Central memory CD8-positive, alpha-beta T cell (primary cell): ENCODE data around the gene CLEC4E.
"Not testable (repeated sequence)": the region's sequence is repeated elsewhere in the genome, so short reads cannot be mapped to it uniquely, and the experiment has no call there.

Experiments
- ATAC-seq: fragments of 150-1000 bp; cut with Tn5 transposase; replicated peaks from 2 replicates; pipeline ENCODE4 v1.10.0; 2022; ENCODE audit warnings: mild to moderate bottlenecking, moderate FRiP score, moderate number of reproducible peaks; ENCODE audit not compliant: poor library complexity, severe bottlenecking; ENCODE audit errors: extremely low read depth
- DNase-seq, 2 donors: peaks; one replicate each; pipeline ENCODE4 v3.0.0; 2021; ENCODE audit warnings: low spot score in 2 of 2
- H3K27ac Mint-ChIP-seq: one replicate; pipeline ENCODE4 v1.8.0; 2022; ENCODE audit warnings: low read depth, mild to moderate bottlenecking, moderate library complexity, mixed read lengths
- H3K27me3 Mint-ChIP-seq: one replicate; pipeline ENCODE4 v1.8.0; 2022; ENCODE audit warnings: mixed read lengths
- H3K36me3 Mint-ChIP-seq: one replicate; pipeline ENCODE4 v1.8.0; 2022; ENCODE audit warnings: mild to moderate bottlenecking, moderate library complexity, mixed read lengths; ENCODE audit not compliant: insufficient read depth
- H3K4me1 Mint-ChIP-seq: one replicate; pipeline ENCODE4 v1.8.0; 2022; ENCODE audit warnings: mixed read lengths
- H3K4me3 Mint-ChIP-seq: one replicate; pipeline ENCODE4 v1.8.0; 2022; ENCODE audit warnings: mild to moderate bottlenecking, moderate library complexity, mixed read lengths
- H3K9me3 Mint-ChIP-seq: one replicate; pipeline ENCODE4 v1.8.0; 2022; ENCODE audit warnings: mixed read lengths

The CLEC4E gene

GRCh38 chr12:8559676-8560075 lies 19.0 kb upstream of the CLEC4E start:
- H3K27ac Mint-ChIP-seq: no peak overlapping the region
- ATAC-seq (no peak), DNase-seq (no peak)
- H3K4me3 Mint-ChIP-seq: no peak overlapping the region
- peaks cover 17% of the 10 kb centered on the region for H3K27me3 Mint-ChIP-seq
- H3K4me1 Mint-ChIP-seq: no peaks in the 10 kb centered on the region
- peaks cover 5% of the 10 kb centered on the region for H3K9me3 Mint-ChIP-seq
- H3K36me3 Mint-ChIP-seq: no peaks in the 10 kb centered on the region

DNA sequence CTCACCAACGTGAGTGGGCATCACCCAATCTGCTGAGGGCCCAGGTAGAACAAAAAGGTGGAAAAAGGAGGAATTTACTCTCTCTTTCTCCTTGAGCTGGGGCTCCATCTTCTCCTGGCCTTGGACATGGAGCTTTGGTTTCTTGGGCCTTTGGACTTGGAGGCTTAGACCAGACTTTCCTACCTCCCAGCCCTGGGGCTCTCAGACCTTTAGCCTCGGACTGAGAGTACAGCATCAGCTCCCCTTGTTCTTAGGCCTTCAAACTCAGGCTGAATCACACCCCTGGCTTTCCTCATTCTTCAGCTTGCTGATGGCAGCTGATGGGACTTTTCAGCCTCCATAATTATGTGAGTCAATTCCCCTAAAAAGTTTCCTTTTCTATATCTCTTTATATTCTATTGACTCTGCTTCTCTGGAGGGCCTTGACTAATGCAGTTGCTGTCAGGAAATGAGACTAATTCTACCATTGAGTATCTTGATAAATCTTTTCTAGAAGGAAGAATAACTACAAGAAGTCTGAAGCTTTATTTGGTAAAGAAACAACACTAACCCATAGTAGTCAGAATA lies 15.9 kb upstream of the CLEC4E start:
- ATAC-seq (no peak), DNase-seq (no peak)
- Mint-ChIP-seq H3K4me1 (no peaks in the 10 kb centered on the region), H3K9me3 (no peaks in the 10 kb centered on the region), H3K27ac (no peak overlapping the region), H3K4me3 (no peak overlapping the region), H3K36me3 (no peaks in the 10 kb centered on the region), H3K27me3 (peaks cover 17% of the 10 kb centered on the region)

DNA sequence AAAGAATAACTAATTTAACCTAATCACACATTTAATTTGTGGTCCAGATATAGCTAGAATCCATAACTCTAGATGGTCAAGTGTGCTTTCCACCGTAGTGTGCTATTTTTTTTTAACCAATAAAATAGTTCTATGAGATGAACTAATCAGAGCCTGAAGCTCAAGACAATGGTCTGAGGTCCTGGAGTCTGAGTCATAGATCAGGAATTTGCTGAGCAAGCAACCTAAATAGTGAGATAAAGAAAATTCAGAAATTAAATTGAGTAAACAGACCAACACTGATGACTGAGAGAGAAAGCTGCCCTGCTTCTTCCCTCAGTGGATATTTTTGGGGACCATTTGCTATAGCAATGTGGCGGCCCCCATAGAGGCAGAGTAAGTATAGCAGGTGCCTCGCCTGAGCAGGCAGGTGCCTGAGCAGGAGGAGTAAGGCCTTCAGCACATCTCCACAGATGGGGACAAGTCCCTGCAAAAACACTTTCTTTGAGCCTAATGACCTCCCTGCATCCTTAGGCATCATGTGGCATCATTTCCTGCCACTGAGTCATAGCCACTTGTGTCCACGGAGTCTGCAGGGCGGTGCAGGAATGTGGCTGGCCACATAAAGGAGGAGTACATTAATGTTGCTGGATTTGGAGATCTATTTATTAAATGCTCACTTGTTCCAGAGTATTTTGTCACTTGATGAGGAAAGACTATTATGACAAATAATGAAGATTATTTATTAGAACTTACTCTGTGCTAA lies 13.9 kb upstream of the CLEC4E start:
- Mint-ChIP-seq H3K27me3 (peaks cover 6% of the 10 kb centered on the region), H3K27ac (no peak overlapping the region), H3K36me3 (no peaks in the 10 kb centered on the region), H3K4me3 (no peak overlapping the region), H3K9me3 (no peaks in the 10 kb centered on the region), H3K4me1 (no peaks in the 10 kb centered on the region)
- DNase-seq: no peak
- no peak for ATAC-seq

GRCh38 chr12:8553088-8553627 lies 12.5 kb upstream of the CLEC4E start:
- ATAC-seq: no peak
- no peak for DNase-seq
- no peak overlapping the region for H3K27ac Mint-ChIP-seq
- no peaks in the 10 kb centered on the region for H3K9me3 Mint-ChIP-seq
- H3K36me3 Mint-ChIP-seq: no peaks in the 10 kb centered on the region
- no peaks in the 10 kb centered on the region for H3K27me3 Mint-ChIP-seq
- H3K4me3 Mint-ChIP-seq: no peak overlapping the region
- no peaks in the 10 kb centered on the region for H3K4me1 Mint-ChIP-seq

GRCh38 chr12:8549381-8549780 lies 8.7 kb upstream of the CLEC4E start:
- Mint-ChIP-seq H3K9me3 (no peaks in the 10 kb centered on the region), H3K27ac (no peak overlapping the region), H3K36me3 (no peaks in the 10 kb centered on the region), H3K4me1 (no peaks in the 10 kb centered on the region), H3K4me3 (no peak overlapping the region), H3K27me3 (no peaks in the 10 kb centered on the region)
- ATAC-seq (no peak), DNase-seq (no peak)

DNA sequence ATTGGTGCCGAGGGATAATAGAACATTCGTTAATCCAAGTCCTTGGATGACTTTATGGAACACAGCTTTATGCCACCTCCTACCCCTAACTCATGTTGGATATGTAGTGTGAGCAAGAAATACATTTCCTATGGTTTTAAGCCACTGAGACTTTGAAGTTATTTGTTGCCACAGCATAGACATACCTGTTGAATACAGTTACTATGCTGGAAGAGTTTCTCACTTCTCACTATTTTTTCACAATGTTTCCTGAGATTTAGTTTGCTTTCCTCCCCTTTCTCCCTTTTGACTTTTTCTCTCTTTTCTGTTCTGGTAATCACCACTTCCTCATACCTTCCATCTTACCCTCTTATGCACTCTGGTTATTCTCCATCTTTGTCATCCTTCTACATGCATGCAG lies 7.5 kb upstream of the CLEC4E start:
- no peak for DNase-seq
- H3K9me3 Mint-ChIP-seq: no peaks in the 10 kb centered on the region
- ATAC-seq: no peak
- no peaks in the 10 kb centered on the region for H3K36me3 Mint-ChIP-seq
- H3K4me1 Mint-ChIP-seq: no peaks in the 10 kb centered on the region
- no peak overlapping the region for H3K27ac Mint-ChIP-seq
- no peak overlapping the region for H3K4me3 Mint-ChIP-seq
- H3K27me3 Mint-ChIP-seq: no peaks in the 10 kb centered on the region

DNA sequence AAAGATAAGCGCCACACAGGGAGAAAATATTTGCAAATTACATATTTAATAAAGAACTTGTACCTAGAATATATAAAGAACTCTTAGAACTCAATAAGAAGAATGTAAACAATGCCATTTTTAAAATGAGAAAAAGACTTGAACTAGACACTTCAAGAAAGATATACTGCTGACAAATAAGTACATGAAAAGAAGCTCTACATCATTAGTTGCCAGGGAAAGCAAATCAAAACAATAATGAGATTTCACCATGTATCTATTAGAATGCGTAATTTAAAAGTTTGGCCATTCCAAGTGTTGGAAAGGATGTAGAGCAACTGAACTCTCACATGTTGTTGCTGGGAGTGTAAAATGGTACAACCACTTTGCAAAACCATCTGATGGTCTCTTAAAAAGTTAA lies 6.9 kb upstream of the CLEC4E start:
- Mint-ChIP-seq H3K27ac (no peak overlapping the region), H3K36me3 (no peaks in the 10 kb centered on the region), H3K27me3 (no peaks in the 10 kb centered on the region), H3K9me3 (no peaks in the 10 kb centered on the region), H3K4me1 (no peaks in the 10 kb centered on the region), H3K4me3 (no peak overlapping the region)
- ATAC-seq (no peak), DNase-seq (no peak)

- no peaks in the 10 kb centered on the region for H3K9me3 Mint-ChIP-seq
Measured at GRCh38 chr12:8546591-8546990, 5.9 kb upstream of the CLEC4E start.

DNA sequence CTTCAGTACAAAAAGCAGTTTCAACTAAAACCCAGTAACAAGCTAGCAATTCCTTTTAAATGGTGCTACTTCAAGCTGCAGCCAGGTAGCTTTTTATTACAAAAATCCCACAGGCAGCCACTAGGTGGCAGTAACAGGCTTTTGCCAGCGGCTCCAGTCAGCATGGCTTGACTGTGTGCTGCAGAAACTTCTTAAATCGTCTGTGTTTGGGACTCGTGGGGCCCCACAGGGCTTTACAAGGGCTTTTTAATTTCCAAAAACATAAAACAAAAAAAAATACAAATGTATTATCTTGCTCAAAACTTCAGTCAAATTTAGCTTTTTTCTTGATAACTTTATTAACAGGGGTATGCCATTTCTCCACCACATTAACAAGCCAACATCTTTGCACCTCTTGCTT lies 3.6 kb upstream of the CLEC4E start:
- no peaks in the 10 kb centered on the region for H3K9me3 Mint-ChIP-seq

More at GRCh38 chr12:8546591-8546990, 5.9 kb upstream of the CLEC4E start:
- no peak for ATAC-seq
- DNase-seq: no peak
- Mint-ChIP-seq H3K36me3 (no peaks in the 10 kb centered on the region), H3K27ac (no peak overlapping the region), H3K4me3 (no peak overlapping the region), H3K4me1 (peaks cover 2% of the 10 kb centered on the region), H3K27me3 (peaks cover 5% of the 10 kb centered on the region)

GRCh38 chr12:8541562-8541961 lies 857 bp upstream of the CLEC4E start:
- ATAC-seq (no peak), DNase-seq (no peak)
- Mint-ChIP-seq H3K36me3 (peaks cover 4% of the 10 kb centered on the region), H3K27ac (no peak overlapping the region), H3K9me3 (no peaks in the 10 kb centered on the region), H3K4me3 (no peak overlapping the region), H3K4me1 (peaks cover 5% of the 10 kb centered on the region), H3K27me3 (peaks cover 43% of the 10 kb centered on the region)

More for the DNA sequence above, 3.6 kb upstream of the CLEC4E start:
- Mint-ChIP-seq H3K4me1 (peaks cover 5% of the 10 kb centered on the region), H3K4me3 (no peak overlapping the region), H3K27ac (no peak overlapping the region), H3K27me3 (peaks cover 28% of the 10 kb centered on the region), H3K36me3 (peaks cover 2% of the 10 kb centered on the region)
- ATAC-seq: peak; percentile 77
- DNase-seq: peak; percentile 55 to 64

DNA sequence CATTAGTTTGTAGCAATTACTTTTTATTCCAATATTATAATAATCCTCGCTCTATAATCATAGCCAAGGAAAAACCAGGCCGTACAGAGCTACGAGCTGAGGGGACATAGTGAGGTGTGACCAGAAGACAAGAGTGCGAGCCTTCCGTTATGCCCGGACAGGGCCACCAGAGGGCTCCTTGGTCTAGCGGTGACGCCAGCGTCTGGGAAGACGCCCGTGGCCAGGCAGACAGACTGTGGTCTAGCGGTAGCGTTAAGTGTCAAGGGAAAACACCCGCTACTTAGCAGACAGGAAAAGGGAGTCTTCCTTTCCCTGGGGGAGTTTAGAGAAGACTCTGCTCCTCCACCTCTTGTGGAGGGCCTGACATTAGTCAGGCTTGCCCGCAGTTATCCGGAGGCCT lies 2.9 kb downstream of the CLEC4E start:
- H3K27ac Mint-ChIP-seq, H3K4me1 Mint-ChIP-seq, H3K9me3 Mint-ChIP-seq, ATAC-seq, DNase-seq, H3K4me3 Mint-ChIP-seq, H3K36me3 Mint-ChIP-seq: not testable (repeated sequence)
- peaks cover 65% of the 10 kb centered on the region for H3K27me3 Mint-ChIP-seq

- H3K36me3 Mint-ChIP-seq: no peaks in the 10 kb centered on the region
- H3K4me1 Mint-ChIP-seq: no peaks in the 10 kb centered on the region
- H3K27me3 Mint-ChIP-seq: peaks cover 64% of the 10 kb centered on the region
- no peaks in the 10 kb centered on the region for H3K9me3 Mint-ChIP-seq
- ATAC-seq (no peak), DNase-seq (no peak)
- H3K4me3 Mint-ChIP-seq: no peak overlapping the region
- no peak overlapping the region for H3K27ac Mint-ChIP-seq
Measured at GRCh38 chr12:8532045-8532444, 8.7 kb downstream of the CLEC4E start.
